OCI-LY1 (cell line): Measurements from ENCODE around the gene TREML4.

Experiments
- H2AFZ ChIP-seq: fragments of 200-600 bp; sonication (generic), shearing (Covaris generic); 2 replicates; pipeline ENCODE4 v1.6.0; 2014; ENCODE audit warnings: antibody characterized with exemption, mild to moderate bottlenecking, low read length
- H3F3A ChIP-seq: fragments of 200-600 bp; sonication (generic), shearing (Covaris generic); 2 replicates; pipeline ENCODE4 v1.6.0; 2014; ENCODE audit warnings: mild to moderate bottlenecking, antibody characterized with exemption, low read length, moderate library complexity; ENCODE audit not compliant: insufficient read depth
- H3K27ac ChIP-seq: fragments of 200-600 bp; sonication (generic); 2 replicates; pipeline ENCODE4 v1.5.1; 2014; ENCODE audit warnings: low read length, mixed run types, mild to moderate bottlenecking, low read depth; ENCODE audit not compliant: poor library complexity, severe bottlenecking
- H3K27me3 ChIP-seq: fragments of 200-600 bp; sonication (generic); 2 replicates; pipeline ENCODE4 v1.6.0; 2014; ENCODE audit warnings: antibody characterized with exemption, mild to moderate bottlenecking, low read length, moderate library complexity; ENCODE audit not compliant: insufficient read depth
- H3K36me3 ChIP-seq: fragments of 200-600 bp; sonication (generic); 2 replicates; pipeline ENCODE4 v1.6.1; 2014; ENCODE audit warnings: mild to moderate bottlenecking, antibody characterized with exemption, low read length, moderate library complexity, mixed read lengths; ENCODE audit not compliant: insufficient read depth
- H3K4me1 ChIP-seq: fragments of 200-600 bp; sonication (generic); 2 replicates; pipeline ENCODE4 v1.5.1; 2014; ENCODE audit warnings: mild to moderate bottlenecking, low read length, moderate library complexity; ENCODE audit not compliant: insufficient read depth, severe bottlenecking
- H3K4me2 ChIP-seq: fragments of 200-600 bp; sonication (generic), shearing (Covaris generic); 2 replicates; pipeline ENCODE4 v1.6.1; 2014; ENCODE audit warnings: low read length
- H3K4me3 ChIP-seq: fragments of 200-600 bp; sonication (generic); 2 replicates; pipeline ENCODE4 v1.5.1; 2014; ENCODE audit warnings: low read length, low read depth, mild to moderate bottlenecking, mixed read lengths; ENCODE audit not compliant: poor library complexity, severe bottlenecking
- H3K79me2 ChIP-seq: fragments of 200-600 bp; shearing (Covaris generic); 2 replicates; pipeline ENCODE4 v1.6.1; 2016; ENCODE audit warnings: mixed run types, low read length, mixed read lengths; ENCODE audit not compliant: insufficient read depth
- H3K9ac ChIP-seq: fragments of 200-600 bp; sonication (generic), shearing (Covaris generic); 2 replicates; pipeline ENCODE4 v1.6.1; 2014; ENCODE audit warnings: mild to moderate bottlenecking, low read length, mixed read lengths
- H3K9me2 ChIP-seq: fragments of 200-600 bp; sonication (generic), shearing (Covaris generic); 2 replicates; pipeline ENCODE4 v1.6.1; 2014; ENCODE audit warnings: low read depth, mild to moderate bottlenecking, low read length, mixed read lengths
- H3K9me3 ChIP-seq: fragments of 200-600 bp; shearing (Covaris generic); 2 replicates; pipeline ENCODE4 v1.6.1; 2014; ENCODE audit warnings: low read length, mixed read lengths
- H4K20me1 ChIP-seq: fragments of 200-600 bp; sonication (generic), shearing (Covaris generic); 2 replicates; pipeline ENCODE4 v1.6.0; 2016; ENCODE audit warnings: mild to moderate bottlenecking, low read length; ENCODE audit not compliant: insufficient read depth
- EZH2 ChIP-seq: fragments of 200-600 bp; sonication (generic), shearing (Covaris generic); IDR thresholded peaks from 2 replicates; pipeline ENCODE4 v1.8.0; 2017; ENCODE audit warnings: borderline replicate concordance, mixed run types, mild to moderate bottlenecking, antibody characterized with exemption, low read length, moderate library complexity, mixed read lengths
- TF ChIP-seq, protein P1 (sequence below): fragments of 200-600 bp; sonication (generic), shearing (Covaris generic); IDR thresholded peaks from 2 replicates; pipeline ENCODE4 v1.5.1; 2017; ENCODE audit warnings: mild to moderate bottlenecking, antibody characterized with exemption, low read length, moderate library complexity, mixed read lengths

TREML4 gene

DNA sequence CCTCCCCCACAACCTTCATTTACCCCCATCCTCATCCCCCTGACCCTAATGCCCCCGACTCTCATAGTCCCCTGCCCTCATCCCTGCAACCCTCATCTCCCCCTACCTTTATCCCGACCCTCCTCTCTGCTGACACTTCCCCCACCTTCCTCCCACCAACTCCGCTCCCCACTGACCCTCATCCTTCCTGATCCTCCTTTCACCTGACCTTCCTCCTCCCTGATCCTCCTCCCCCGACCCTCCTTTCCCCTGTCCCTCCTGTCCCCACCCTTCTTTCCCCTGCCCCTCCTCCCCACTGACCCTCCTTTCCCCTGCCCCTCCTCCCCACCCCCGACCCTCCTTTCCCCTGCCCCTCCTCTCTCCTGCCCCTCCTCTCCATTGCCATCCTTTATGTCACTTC, 34.3 kb upstream of the TREML4 start:
- H3K27me3 ChIP-seq, result no peaks in the 10 kb centered on the region; the same call in 1 of the 2 replicates
- H4K20me1 ChIP-seq, result no peaks in the 10 kb centered on the region
- no peak overlapping the region for H2AFZ ChIP-seq
- no peaks in the 10 kb centered on the region for H3K9me2 ChIP-seq
- H3K79me2 ChIP-seq, result no peaks in the 10 kb centered on the region
- no peaks in the 10 kb centered on the region for H3K36me3 ChIP-seq
- TF ChIP-seq, protein P1, sequence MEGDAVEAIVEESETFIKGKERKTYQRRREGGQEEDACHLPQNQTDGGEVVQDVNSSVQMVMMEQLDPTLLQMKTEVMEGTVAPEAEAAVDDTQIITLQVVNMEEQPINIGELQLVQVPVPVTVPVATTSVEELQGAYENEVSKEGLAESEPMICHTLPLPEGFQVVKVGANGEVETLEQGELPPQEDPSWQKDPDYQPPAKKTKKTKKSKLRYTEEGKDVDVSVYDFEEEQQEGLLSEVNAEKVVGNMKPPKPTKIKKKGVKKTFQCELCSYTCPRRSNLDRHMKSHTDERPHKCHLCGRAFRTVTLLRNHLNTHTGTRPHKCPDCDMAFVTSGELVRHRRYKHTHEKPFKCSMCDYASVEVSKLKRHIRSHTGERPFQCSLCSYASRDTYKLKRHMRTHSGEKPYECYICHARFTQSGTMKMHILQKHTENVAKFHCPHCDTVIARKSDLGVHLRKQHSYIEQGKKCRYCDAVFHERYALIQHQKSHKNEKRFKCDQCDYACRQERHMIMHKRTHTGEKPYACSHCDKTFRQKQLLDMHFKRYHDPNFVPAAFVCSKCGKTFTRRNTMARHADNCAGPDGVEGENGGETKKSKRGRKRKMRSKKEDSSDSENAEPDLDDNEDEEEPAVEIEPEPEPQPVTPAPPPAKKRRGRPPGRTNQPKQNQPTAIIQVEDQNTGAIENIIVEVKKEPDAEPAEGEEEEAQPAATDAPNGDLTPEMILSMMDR, result no peak
- TF ChIP-seq EZH2, result no peak
- H3K4me3 ChIP-seq, result no peak overlapping the region
- H3K4me2 ChIP-seq, result no peak overlapping the region
- H3K9me3 ChIP-seq, result peaks cover 3% of the 10 kb centered on the region; the same call in 1 of the 2 replicates
- no peak overlapping the region for H3K9ac ChIP-seq
- H3F3A ChIP-seq, result no peaks in the 10 kb centered on the region
- no peaks in the 10 kb centered on the region for H3K4me1 ChIP-seq
- no peak overlapping the region for H3K27ac ChIP-seq

DNA sequence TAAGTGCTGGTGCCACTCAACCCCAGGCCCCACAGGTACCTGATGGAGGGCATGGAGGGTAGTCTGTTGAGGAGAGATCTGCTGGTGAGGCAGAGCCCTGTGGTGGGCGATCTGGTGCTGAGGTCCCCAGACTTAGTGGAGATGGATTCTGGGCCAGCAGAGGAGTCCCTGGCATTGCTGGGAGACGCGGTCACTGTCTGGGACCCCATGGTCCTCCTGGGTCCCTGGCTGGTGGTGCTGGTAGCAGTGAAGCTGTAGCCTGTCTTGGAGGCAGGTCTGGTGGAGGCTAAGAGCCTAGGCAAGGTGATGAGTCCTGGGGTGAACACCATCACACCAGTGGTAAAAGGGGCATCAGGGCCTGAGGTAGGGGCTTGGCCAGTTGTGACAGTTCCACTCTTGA, 33.8 kb upstream of the TREML4 start:
- H2AFZ ChIP-seq, result no peak overlapping the region
- H3K9me3 ChIP-seq, result peaks cover 3% of the 10 kb centered on the region; the same call in 1 of the 2 replicates
- no peaks in the 10 kb centered on the region for H4K20me1 ChIP-seq
- H3F3A ChIP-seq, result no peaks in the 10 kb centered on the region
- H3K27ac ChIP-seq, result no peak overlapping the region
- no peak overlapping the region for H3K4me3 ChIP-seq
- H3K4me2 ChIP-seq, result no peak overlapping the region
- no peaks in the 10 kb centered on the region for H3K4me1 ChIP-seq
- no peak for TF ChIP-seq EZH2
- TF ChIP-seq, protein P1, result no peak
- H3K9me2 ChIP-seq, result no peaks in the 10 kb centered on the region
- H3K36me3 ChIP-seq, result no peaks in the 10 kb centered on the region
- no peaks in the 10 kb centered on the region; the same call in 1 of the 2 replicates for H3K27me3 ChIP-seq
- no peaks in the 10 kb centered on the region for H3K79me2 ChIP-seq
- no peak overlapping the region for H3K9ac ChIP-seq

DNA sequence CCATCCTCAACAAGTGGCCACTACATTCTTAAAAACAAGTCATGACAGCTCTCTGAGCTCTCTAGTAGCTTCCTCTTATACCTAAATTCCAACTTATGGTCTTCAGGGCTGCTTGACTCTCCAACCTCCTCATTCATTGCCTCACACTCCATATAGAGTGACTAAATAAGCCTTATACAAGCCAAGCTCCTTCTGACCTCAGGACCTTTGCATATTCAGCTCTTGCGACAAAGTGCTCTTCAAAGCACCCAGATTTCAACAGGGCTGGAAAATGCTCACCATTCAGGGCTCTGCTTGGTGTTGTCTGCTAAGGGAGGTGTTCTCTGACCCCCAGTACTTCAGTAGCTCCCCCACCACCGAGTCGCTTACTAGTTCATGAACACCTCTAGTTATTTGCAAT, 30.9 kb upstream of the TREML4 start:
- Histone ChIP-seq H3K4me3 (no peak overlapping the region), H3K4me1 (peaks cover 27% of the 10 kb centered on the region)

More for the DNA sequence above, 30.9 kb upstream of the TREML4 start:
- TF ChIP-seq, protein P1, result no peak
- TF ChIP-seq EZH2, result no peak
- Histone ChIP-seq H3K27me3 (no peaks in the 10 kb centered on the region), H3K9me2 (no peaks in the 10 kb centered on the region), H3K79me2 (no peaks in the 10 kb centered on the region), H4K20me1 (no peaks in the 10 kb centered on the region), H3K9me3 (no peaks in the 10 kb centered on the region), H2AFZ (no peak overlapping the region), H3K9ac (no peak overlapping the region), H3K27ac (no peak overlapping the region), H3K4me2 (no peak overlapping the region), H3K36me3 (no peaks in the 10 kb centered on the region), H3F3A (no peaks in the 10 kb centered on the region)
